Liver (tissue), 3 donors: ENCODE data around the gene HNRNPH3.

ENCODE experiments used
- ATF3 ChIP-seq: IDR thresholded peaks from 2 replicates; pipeline ENCODE4 v1.6.1; 2016; ENCODE audit warnings: antibody characterized with exemption
- CTCF ChIP-seq: fragments of 150-350 bp; IDR thresholded peaks from 2 replicates; pipeline ENCODE4 v1.5.1; 2017; ENCODE audit warnings: improper control_type of control experiment, low read depth, low read length; ENCODE audit not compliant: missing input control
- EGR1 ChIP-seq, 2 donors: IDR thresholded peaks; 2 replicates each; pipeline ENCODE4 v1.6.1; 2016 to 2018; ENCODE audit warnings: antibody characterized with exemption in 2 of 2, low read depth in 2 of 2
- FOXA1 ChIP-seq: IDR thresholded peaks from 2 replicates; pipeline ENCODE4 v1.6.1; 2016; ENCODE audit warnings: antibody characterized with exemption
- GABPA ChIP-seq, 2 donors: IDR thresholded peaks in 1 of 2; conservative IDR thresholded peaks in 1 of 2; 2 replicates each; pipeline ENCODE4 v1.6.1; 2016; ENCODE audit warnings: antibody characterized with exemption in 2 of 2, mild to moderate bottlenecking in 1 of 2, moderate library complexity in 1 of 2
- JUND ChIP-seq, 2 donors: IDR thresholded peaks; 2 replicates each; pipeline ENCODE4 v1.6.1; 2016; ENCODE audit warnings: antibody characterized with exemption in 2 of 2
- MAX ChIP-seq: IDR thresholded peaks from 2 replicates; pipeline ENCODE4 v1.6.1; 2016; ENCODE audit warnings: antibody characterized with exemption
- REST ChIP-seq: IDR thresholded peaks from 2 replicates; pipeline ENCODE4 v1.6.1; 2016; ENCODE audit warnings: antibody characterized with exemption, mild to moderate bottlenecking
- SP1 ChIP-seq: IDR thresholded peaks from 2 replicates; pipeline ENCODE4 v1.6.1; 2018; ENCODE audit warnings: antibody characterized with exemption, mild to moderate bottlenecking
- TAF1 ChIP-seq: conservative IDR thresholded peaks from 2 replicates; pipeline ENCODE4 v1.6.1; 2016; ENCODE audit warnings: antibody characterized with exemption, mild to moderate bottlenecking
- YY1 ChIP-seq: IDR thresholded peaks from 2 replicates; pipeline ENCODE4 v1.6.1; 2016; ENCODE audit warnings: antibody characterized with exemption, mild to moderate bottlenecking
- donor health status: healthy.
- donor health status: healthy.

GRCh38 chr10:68345621-68346020 lies 13.8 kb downstream of the HNRNPH3 start:
- TF ChIP-seq YY1, result no peak
- no peak for TF ChIP-seq FOXA1
- no peak for TF ChIP-seq CTCF
- TF ChIP-seq REST, result no peak
- TF ChIP-seq JUND (IDR thresholded peaks at IDR 0.05), result no peak
- TF ChIP-seq GABPA (IDR thresholded peaks at IDR 0.05 in 1 of 2, conservative IDR thresholded peaks at IDR 0.05 in 1 of 2), result no peak
- no peak for TF ChIP-seq MAX
- no peak for TF ChIP-seq ATF3
- no peak for TF ChIP-seq EGR1 (IDR thresholded peaks at IDR 0.05; ENCODE audit: low read depth in 2 of 2)
- TF ChIP-seq SP1, result no peak
- TF ChIP-seq TAF1, result no peak
